B cell (primary cell): ENCODE measurements around the gene STEAP4. TPM values are rescaled to one million over a fixed set of nuclear protein-coding genes. Genes with fewer than 3 reads are reported as not detected.
"Not testable (repeated sequence)": the region's sequence is repeated elsewhere in the genome, so short reads cannot be mapped to it uniquely, and the experiment has no call there.

Experiments used
- ATAC-seq: fragments of 200-7000 bp; cut with Tn5 transposase; one replicate; pipeline ENCODE4 v1.10.0; 2021; ENCODE audit warnings: low read depth, mild to moderate bottlenecking, moderate number of reproducible peaks, moderate library complexity
- CTCF ChIA-PET: fragments of 350-600 bp; sonication (Branson Sonifier 250); formaldehyde crosslinking; loops from one replicate; lab custom pipeline; 2021; ENCODE audit warnings: antibody characterized with exemption, inconsistent platforms; lab: Charles Lee
- POLR2A ChIA-PET: fragments of 350-600 bp; sonication (Branson Sonifier 250); formaldehyde crosslinking; loops from one replicate; lab custom pipeline; 2021; ENCODE audit warnings: antibody characterized with exemption; lab: Charles Lee
- DNase-seq: peaks from one replicate; pipeline ENCODE4 v3.0.0; 2013
- H2AFZ ChIP-seq: 2 replicates; pipeline ENCODE4 v1.6.1; 2012; ENCODE audit warnings: mild to moderate bottlenecking, low read depth, low read length; ENCODE audit not compliant: insufficient read depth, poor library complexity, severe bottlenecking
- H3K27ac ChIP-seq, 2 donors: 1 replicate in 1 of 2; 2 replicates in 1 of 2; pipeline ENCODE4 v1.5.1; 2012 to 2013; ENCODE audit warnings: low read length in 2 of 2, mild to moderate bottlenecking in 2 of 2, moderate library complexity in 1 of 2
- H3K27me3 ChIP-seq, 4 experiments: fragments of 200-600 bp in 1 of 4; sonication (generic) in 1 of 4; replicated peaks in 1 of 4; 1 replicate in 2 of 4; 2 replicates in 2 of 4; pipeline versions ENCODE4 v1.6.1 to v1.7.0; 2013 to 2016; ENCODE audit warnings: low read length in 3 of 4, mild to moderate bottlenecking in 2 of 4, mixed read lengths in 1 of 4, moderate library complexity in 1 of 4; ENCODE audit not compliant: insufficient read depth in 4 of 4, control insufficient read depth in 3 of 4; ENCODE audit errors: control extremely low read depth in 1 of 4
- H3K36me3 ChIP-seq, 2 experiments: replicated peaks in 1 of 2; 1 replicate in 1 of 2; 2 replicates in 1 of 2; pipeline versions ENCODE4 v1.6.1 to v1.7.1; 2013; ENCODE audit warnings: low read length in 1 of 2; ENCODE audit not compliant: insufficient read depth in 2 of 2, control insufficient read depth in 1 of 2; ENCODE audit errors: control extremely low read depth in 1 of 2, extremely low read depth in 1 of 2
- H3K4me1 ChIP-seq, 2 donors: fragments of 200-600 bp in 1 of 2; sonication (generic) in 1 of 2; 1 replicate in 1 of 2; 2 replicates in 1 of 2; pipeline versions ENCODE4 v1.5.1 to v1.6.1; 2013 to 2017; ENCODE audit warnings: low read length in 2 of 2; ENCODE audit not compliant: control insufficient read depth in 2 of 2, insufficient read depth in 2 of 2
- H3K4me2 ChIP-seq: replicated peaks from 2 replicates; pipeline ENCODE3; 2012; ENCODE audit warnings: mild to moderate bottlenecking, low read depth, low read length; ENCODE audit not compliant: poor library complexity, severe bottlenecking
- H3K4me3 ChIP-seq, 5 experiments: fragments of 200-600 bp in 1 of 5; sonication (generic) in 1 of 5; 1 replicate in 3 of 5; 2 replicates in 2 of 5; pipeline versions ENCODE4 v1.5.1 to v1.7.0; 2011 to 2016; ENCODE audit warnings: low read length in 4 of 5, mild to moderate bottlenecking in 4 of 5, low read depth in 2 of 5, control low read depth in 1 of 5, moderate library complexity in 1 of 5; ENCODE audit not compliant: insufficient read depth in 1 of 5; ENCODE audit errors: control extremely low read depth in 1 of 5, extremely low read depth in 1 of 5
- H3K79me2 ChIP-seq: fragments of 200-600 bp; sonication (generic); one replicate; pipeline ENCODE4 v1.6.0; 2016; ENCODE audit warnings: low read length; ENCODE audit not compliant: control insufficient read depth, insufficient read depth
- H3K9ac ChIP-seq: fragments of 200-600 bp; sonication (generic); 2 replicates; pipeline ENCODE4 v1.6.1; 2017; ENCODE audit warnings: mild to moderate bottlenecking, low read length, moderate library complexity
- H3K9me3 ChIP-seq, 3 donors: one replicate each; pipeline versions ENCODE4 v1.6.1 to v1.7.1; 2013; ENCODE audit warnings: low read length in 2 of 3; ENCODE audit not compliant: control insufficient read depth in 2 of 3, insufficient read depth in 1 of 3; ENCODE audit errors: control extremely low read depth in 1 of 3
- H4K20me1 ChIP-seq: 2 replicates; pipeline ENCODE4 v1.6.0; 2012; ENCODE audit warnings: mild to moderate bottlenecking, low read length; ENCODE audit not compliant: insufficient read depth, control insufficient read depth, poor library complexity, severe bottlenecking
- H3K27ac Mint-ChIP-seq: one replicate; pipeline ENCODE4 v1.8.0; 2021; ENCODE audit warnings: mixed read lengths
- H3K27me3 Mint-ChIP-seq: one replicate; pipeline ENCODE4 v1.8.0; 2021; ENCODE audit warnings: mixed read lengths
- H3K4me1 Mint-ChIP-seq: one replicate; pipeline ENCODE4 v1.8.0; 2021; ENCODE audit warnings: mixed read lengths
- H3K4me3 Mint-ChIP-seq: one replicate; pipeline ENCODE4 v1.8.0; 2021; ENCODE audit warnings: mixed read lengths
- H3K9me3 Mint-ChIP-seq: one replicate; pipeline ENCODE4 v1.8.0; 2022; ENCODE audit warnings: mixed read lengths; ENCODE audit not compliant: insufficient read depth
- EZH2 ChIP-seq: IDR thresholded peaks from 2 replicates; pipeline ENCODE4 v1.6.1; 2012; ENCODE audit warnings: borderline replicate concordance, low read depth, mild to moderate bottlenecking, moderate library complexity, low read length; ENCODE audit not compliant: insufficient read depth, poor library complexity, severe bottlenecking
- WGBS: methylation state at CpG from one replicate; pipeline ENCODE4 v1.1.5; 2013; ENCODE audit warnings: missing lambda C conversion rate; ENCODE audit not compliant: insufficient coverage; 5-methylcytosine and 5-hydroxymethylcytosine counted together
- intact Hi-C: fragments of 100-400 bp; cut with micrococcal nuclease; formaldehyde crosslinking; loops from one replicate; pipeline ENCODE4 v1.10.0; 2022
- polyA plus RNA-seq: library from polyadenylated mRNA; depleted of rRNA; stranded (reverse); fragments of >200 nt; gene quantifications from 2 replicates; pipeline ENCODE4 v1.2.3, GENCODE V29; 2012
- total RNA-seq, 2 donors: library from RNA; stranded (reverse); fragments of 120-200 nt in 1 of 2; gene quantifications; 1 replicate in 1 of 2; 2 replicates in 1 of 2; pipeline versions ENCODE4 v1.2.3 to v1.2.4, GENCODE V29; 2013 to 2022
- TF ChIP-seq, protein P1 (sequence below): fragments of 200-600 bp; IDR thresholded peaks from one replicate; pipeline ENCODE4 v1.8.0; 2022; ENCODE audit warnings: antibody characterized with exemption, mild to moderate bottlenecking

Gene STEAP4
- total and polyA plus RNA-seq, 2 donors (not counting 1 experiment from before 2014, with no cell fraction given) = 0.04 TPM; not detected in 1

DNA sequence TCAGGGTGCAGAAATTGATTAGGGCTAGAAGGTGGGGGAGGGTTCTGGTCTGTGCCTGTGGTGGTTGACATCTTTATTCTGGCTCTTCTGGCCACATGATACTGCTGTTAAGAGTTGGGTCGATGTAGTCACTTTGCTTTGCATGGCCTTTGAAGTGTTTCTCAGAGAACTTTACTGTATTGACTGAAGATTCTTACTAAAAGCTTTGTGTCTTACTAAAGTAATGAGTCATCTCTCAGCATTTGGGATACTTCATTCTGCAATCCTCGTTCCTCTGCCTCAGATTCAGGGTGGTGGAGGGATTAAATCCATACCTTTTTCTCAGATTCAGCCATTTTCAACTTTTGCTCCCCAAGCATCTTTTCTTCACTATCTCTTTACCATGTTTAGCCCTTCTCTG lies 38.6 kb downstream of the STEAP4 start:
- Histone ChIP-seq H4K20me1 (no peaks in the 10 kb centered on the region), H3K27me3 (no peaks in the 10 kb centered on the region), H3K36me3 (no peaks in the 10 kb centered on the region), H2AFZ (no peak overlapping the region), H3K9ac (no peak overlapping the region), H3K4me2 (no peak overlapping the region), H3K27ac (no peak overlapping the region), H3K4me3 (no peak overlapping the region), H3K9me3 (no peaks in the 10 kb centered on the region), H3K4me1 (no peaks in the 10 kb centered on the region), H3K79me2 (no peaks in the 10 kb centered on the region)
- H3K27me3 Mint-ChIP-seq = peaks cover 3% of the 10 kb centered on the region
- TF ChIP-seq, protein P1, sequence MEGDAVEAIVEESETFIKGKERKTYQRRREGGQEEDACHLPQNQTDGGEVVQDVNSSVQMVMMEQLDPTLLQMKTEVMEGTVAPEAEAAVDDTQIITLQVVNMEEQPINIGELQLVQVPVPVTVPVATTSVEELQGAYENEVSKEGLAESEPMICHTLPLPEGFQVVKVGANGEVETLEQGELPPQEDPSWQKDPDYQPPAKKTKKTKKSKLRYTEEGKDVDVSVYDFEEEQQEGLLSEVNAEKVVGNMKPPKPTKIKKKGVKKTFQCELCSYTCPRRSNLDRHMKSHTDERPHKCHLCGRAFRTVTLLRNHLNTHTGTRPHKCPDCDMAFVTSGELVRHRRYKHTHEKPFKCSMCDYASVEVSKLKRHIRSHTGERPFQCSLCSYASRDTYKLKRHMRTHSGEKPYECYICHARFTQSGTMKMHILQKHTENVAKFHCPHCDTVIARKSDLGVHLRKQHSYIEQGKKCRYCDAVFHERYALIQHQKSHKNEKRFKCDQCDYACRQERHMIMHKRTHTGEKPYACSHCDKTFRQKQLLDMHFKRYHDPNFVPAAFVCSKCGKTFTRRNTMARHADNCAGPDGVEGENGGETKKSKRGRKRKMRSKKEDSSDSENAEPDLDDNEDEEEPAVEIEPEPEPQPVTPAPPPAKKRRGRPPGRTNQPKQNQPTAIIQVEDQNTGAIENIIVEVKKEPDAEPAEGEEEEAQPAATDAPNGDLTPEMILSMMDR = no peak
- no peak for TF ChIP-seq EZH2
- CTCF ChIA-PET = no interaction called here
- no CpG with 5 or more reads among the region's 2 CpGs for WGBS
- no peaks in the 10 kb centered on the region for H3K4me1 Mint-ChIP-seq
- no peak for DNase-seq
- POLR2A ChIA-PET = no interaction called here
- H3K27ac Mint-ChIP-seq = no peak overlapping the region
- intact Hi-C loops = no loop called here
- H3K4me3 Mint-ChIP-seq = no peak overlapping the region
- ATAC-seq = no peak
- no peaks in the 10 kb centered on the region for H3K9me3 Mint-ChIP-seq

DNA sequence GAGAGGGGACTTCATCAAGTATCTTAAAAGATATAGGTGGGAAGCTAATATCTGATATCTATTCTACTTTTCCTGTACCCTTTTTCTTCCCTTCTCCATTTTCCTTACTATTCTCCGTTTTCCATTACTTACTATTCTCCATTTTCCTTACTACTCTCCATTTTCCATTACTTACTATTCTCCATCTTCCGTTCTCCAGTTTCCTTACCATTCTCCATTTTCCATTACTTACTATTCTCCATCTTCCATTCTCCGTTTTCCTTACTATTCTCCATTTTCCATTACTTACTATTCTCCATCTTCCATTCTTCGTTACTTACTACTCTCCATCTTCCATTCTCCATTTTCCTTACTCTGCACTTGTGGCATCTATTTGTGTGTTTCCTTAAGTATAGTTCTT lies 39.3 kb downstream of the STEAP4 start:
- Histone ChIP-seq H2AFZ (no peak overlapping the region), H3K27me3 (no peaks in the 10 kb centered on the region), H3K4me2 (no peak overlapping the region), H3K9me3 (no peaks in the 10 kb centered on the region), H3K36me3 (no peaks in the 10 kb centered on the region), H4K20me1 (no peaks in the 10 kb centered on the region), H3K4me1 (no peaks in the 10 kb centered on the region), H3K9ac (no peak overlapping the region), H3K27ac (no peak overlapping the region), H3K79me2 (no peaks in the 10 kb centered on the region), H3K4me3 (no peak overlapping the region)
- TF ChIP-seq, protein P1 = no peak
- TF ChIP-seq EZH2 = no peak
- Mint-ChIP-seq H3K4me3 (no peak overlapping the region), H3K9me3 (no peaks in the 10 kb centered on the region), H3K4me1 (no peaks in the 10 kb centered on the region), H3K27ac (no peak overlapping the region), H3K27me3 (peaks cover 3% of the 10 kb centered on the region)
- 91% methylated on average over 2 of the region's 4 CpGs for WGBS
- ChIA-PET POLR2A (no interaction called here), CTCF (no interaction called here)
- ATAC-seq = no peak
- no peak for DNase-seq
- intact Hi-C loops = no loop called here

DNA sequence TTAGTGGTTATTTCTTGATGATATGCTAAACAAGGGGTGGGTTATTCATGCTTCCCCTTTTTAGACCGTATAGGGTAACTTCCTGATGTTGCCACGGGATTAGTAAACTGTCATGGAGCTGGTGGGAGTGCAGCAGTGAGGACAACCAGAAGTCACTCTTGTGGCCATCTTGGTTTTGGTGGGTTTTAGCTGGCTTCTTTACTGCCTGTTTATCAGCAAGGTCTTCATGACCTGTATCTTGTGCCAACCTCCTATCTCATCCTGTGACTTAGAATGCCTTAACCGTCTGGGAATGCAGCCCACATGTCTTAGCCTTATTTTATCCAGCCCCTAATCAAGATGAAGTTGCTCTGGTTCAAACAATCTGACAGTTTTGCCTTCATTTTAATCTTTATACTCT lies 41.7 kb downstream of the STEAP4 start:
- WGBS = 50% methylated on average over 3 of the region's 3 CpGs
- intact Hi-C loops, H3K9ac ChIP-seq, H3K4me3 Mint-ChIP-seq, H2AFZ ChIP-seq, H3K36me3 ChIP-seq, H4K20me1 ChIP-seq, H3K4me1 Mint-ChIP-seq, H3K27ac ChIP-seq, CTCF ChIA-PET, H3K4me3 ChIP-seq, H3K4me2 ChIP-seq, H3K27me3 Mint-ChIP-seq, H3K27me3 ChIP-seq, H3K79me2 ChIP-seq, H3K9me3 Mint-ChIP-seq, H3K9me3 ChIP-seq, POLR2A ChIA-PET, H3K27ac Mint-ChIP-seq, ATAC-seq, DNase-seq, H3K4me1 ChIP-seq: not testable (repeated sequence)
